Hematopoietic multipotent progenitor cell treated with erythropoietin and hydrocortisone succinate and interleukin-3 and kit ligand, for 17 days (in vitro differentiated cells): ENCODE data around the gene ACSF2.
"Not testable (repeated sequence)": the region's sequence is repeated elsewhere in the genome, so short reads cannot be mapped to it uniquely, and the experiment has no call there.

Experiments used
- DNase-seq: peaks from one replicate; pipeline ENCODE4 v3.0.0-alpha.2; 2015; ENCODE audit warnings: low spot score

ACSF2 gene

GRCh38 chr17:50425682-50426471, at the start of gene ACSF2:
TSS of gene ACSF2 (plus strand) at chr17:50426218. CDS start at chr17:50426262, 44 bp downstream.
- peak; percentile 63 for DNase-seq

- DNase-seq: no peak
Measured at GRCh38 chr17:50379351-50380132, 46.5 kb upstream of the ACSF2 start.

- DNase-seq: no peak
Measured at GRCh38 chr17:50380369-50381259, 45.4 kb upstream of the ACSF2 start.

- DNase-seq: no peak
Measured at GRCh38 chr17:50381260-50381815, 44.7 kb upstream of the ACSF2 start.

GRCh38 chr17:50381920-50382319, 44.1 kb upstream of the ACSF2 start:
- no peak for DNase-seq

- DNase-seq: no peak
Measured at GRCh38 chr17:50382931-50383330, 43.1 kb upstream of the ACSF2 start.

- DNase-seq: no peak
Measured at GRCh38 chr17:50386510-50386909, 39.5 kb upstream of the ACSF2 start.

GRCh38 chr17:50388728-50389127, 37.3 kb upstream of the ACSF2 start:
- no peak for DNase-seq

GRCh38 chr17:50389534-50389933, 36.5 kb upstream of the ACSF2 start:
- DNase-seq: no peak

- no peak for DNase-seq
Measured at GRCh38 chr17:50392621-50393020, 33.4 kb upstream of the ACSF2 start.

GRCh38 chr17:50393700-50394099, 32.3 kb upstream of the ACSF2 start:
- no peak for DNase-seq

- no peak for DNase-seq
Measured at GRCh38 chr17:50394711-50395110, 31.3 kb upstream of the ACSF2 start.

GRCh38 chr17:50396261-50397110, 29.5 kb upstream of the ACSF2 start:
- peak; percentile 74 for DNase-seq

GRCh38 chr17:50397111-50397918, 28.7 kb upstream of the ACSF2 start, which contains the start of gene LRRC59:
TSS of gene LRRC59 (minus strand) at chr17:50397523. CDS start at chr17:50397317, 206 bp downstream.
- DNase-seq: peak; percentile 78

- no peak for DNase-seq
Measured at GRCh38 chr17:50397919-50398285, 28.1 kb upstream of the ACSF2 start.

- DNase-seq: not testable (repeated sequence)
Measured at GRCh38 chr17:50398672-50399071, 27.3 kb upstream of the ACSF2 start.

- not testable (repeated sequence) for DNase-seq
Measured at GRCh38 chr17:50399591-50399990, 26.4 kb upstream of the ACSF2 start.

- DNase-seq: not testable (repeated sequence)
Measured at GRCh38 chr17:50405351-50405750, 20.7 kb upstream of the ACSF2 start.

- DNase-seq: no peak
Measured at GRCh38 chr17:50406578-50406977, 19.4 kb upstream of the ACSF2 start.

GRCh38 chr17:50407921-50408320, 18.1 kb upstream of the ACSF2 start:
- DNase-seq: no peak
